Stimulated activated CD4-positive, alpha-beta T cell treated with anti-CD3 and anti-CD28 coated beads, Interleukin-2, amount 100 ng/mL, for 24 hours (primary cell): ENCODE results near the gene CHI3L1.

Source experiments
- DNase-seq, 2 donors: peaks; one replicate each; pipeline ENCODE4 v3.0.0-alpha.2; 2020

Gene CHI3L1

DNA sequence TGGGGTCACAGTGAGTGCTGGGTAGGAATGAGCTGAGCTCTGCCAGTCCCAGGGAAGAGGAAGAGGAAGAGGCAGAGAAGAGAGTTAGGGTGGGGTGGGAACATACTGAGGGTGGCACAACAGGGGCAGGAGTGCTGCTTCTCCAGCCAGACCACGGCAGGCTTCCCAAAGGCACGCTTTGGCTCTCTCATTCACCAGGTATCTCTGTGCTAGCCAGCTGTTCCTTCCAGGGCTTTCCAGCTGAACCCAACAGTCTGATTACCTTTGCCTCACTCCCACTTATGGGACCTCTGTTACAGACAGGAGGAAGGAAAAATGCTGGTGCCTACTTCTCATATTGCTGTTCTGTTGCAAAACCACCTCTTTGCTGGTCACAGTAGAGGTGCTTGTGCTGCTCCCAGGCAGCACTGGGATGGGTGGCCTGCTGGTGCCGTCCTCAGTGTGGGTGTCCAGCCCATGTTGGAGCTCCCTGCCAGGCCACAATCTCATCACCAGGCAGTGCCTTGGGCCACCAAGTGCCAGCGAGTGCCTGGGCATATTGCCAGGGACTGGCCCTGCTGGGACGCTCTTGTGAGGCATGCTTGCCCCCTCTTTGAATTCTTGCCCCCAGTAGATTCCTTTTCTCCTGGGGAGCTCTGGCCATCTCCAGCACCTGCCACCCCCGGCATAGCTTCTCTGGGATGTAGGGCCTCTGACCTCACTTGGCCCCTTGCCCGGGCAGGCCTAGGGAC lies 56.8 kb downstream of the CHI3L1 start:
- no peak for DNase-seq
